Astrocyte (in vitro differentiated cells and primary cell): Measurements from ENCODE around the gene URI1.

Source experiments
- EZH2 ChIP-seq: IDR thresholded peaks from 2 replicates; pipeline ENCODE4 v1.6.1; 2012; ENCODE audit warnings: mild to moderate bottlenecking, low read length, inconsistent platforms; ENCODE audit not compliant: insufficient read depth
- TF ChIP-seq, protein P1 (sequence below): IDR thresholded peaks from 2 replicates; pipeline ENCODE4 v1.5.1; 2011; ENCODE audit warnings: low read depth, mild to moderate bottlenecking, inconsistent platforms, low read length, moderate library complexity; ENCODE audit not compliant: insufficient read depth

DNA sequence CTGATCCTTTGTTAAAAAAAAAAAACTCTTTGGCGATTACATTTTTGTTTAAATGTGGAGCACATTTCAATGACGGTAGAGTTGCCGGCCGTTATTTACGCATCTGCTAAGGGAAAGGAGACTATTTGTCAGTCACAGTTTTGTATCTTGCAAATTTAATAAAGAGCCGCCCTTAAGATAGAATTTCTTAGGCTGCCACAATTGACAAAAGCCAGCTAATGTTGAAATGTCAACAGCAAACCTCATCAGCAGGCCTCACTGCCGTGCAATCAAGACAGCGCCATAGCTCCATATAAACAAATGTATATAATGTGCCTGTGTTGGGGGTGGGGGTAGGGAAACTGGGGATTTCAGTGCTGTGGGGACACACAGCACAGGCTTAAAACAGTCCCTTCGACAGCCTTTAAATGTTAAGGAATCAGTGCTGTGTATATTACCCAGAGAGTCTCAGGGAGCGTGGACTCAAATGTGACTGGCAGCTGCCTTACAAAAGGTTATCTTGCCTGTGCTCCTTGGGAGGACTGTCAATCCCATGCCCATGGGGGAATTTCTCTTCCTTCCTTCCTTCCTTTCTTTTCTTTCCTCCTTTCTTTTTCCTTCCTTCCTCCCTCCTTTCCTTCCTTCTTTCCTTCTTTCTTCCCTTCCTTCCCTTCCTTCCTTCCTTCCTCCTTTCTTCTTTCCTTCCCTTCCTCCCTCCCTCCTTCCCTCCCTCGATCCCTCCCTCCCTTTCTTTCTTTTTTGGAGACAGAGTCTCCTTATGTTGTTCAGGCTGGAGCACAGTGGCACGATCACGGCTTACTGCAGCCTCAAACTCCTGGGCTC lies 108.0 kb downstream of the URI1 start:
- TF ChIP-seq, protein P1, sequence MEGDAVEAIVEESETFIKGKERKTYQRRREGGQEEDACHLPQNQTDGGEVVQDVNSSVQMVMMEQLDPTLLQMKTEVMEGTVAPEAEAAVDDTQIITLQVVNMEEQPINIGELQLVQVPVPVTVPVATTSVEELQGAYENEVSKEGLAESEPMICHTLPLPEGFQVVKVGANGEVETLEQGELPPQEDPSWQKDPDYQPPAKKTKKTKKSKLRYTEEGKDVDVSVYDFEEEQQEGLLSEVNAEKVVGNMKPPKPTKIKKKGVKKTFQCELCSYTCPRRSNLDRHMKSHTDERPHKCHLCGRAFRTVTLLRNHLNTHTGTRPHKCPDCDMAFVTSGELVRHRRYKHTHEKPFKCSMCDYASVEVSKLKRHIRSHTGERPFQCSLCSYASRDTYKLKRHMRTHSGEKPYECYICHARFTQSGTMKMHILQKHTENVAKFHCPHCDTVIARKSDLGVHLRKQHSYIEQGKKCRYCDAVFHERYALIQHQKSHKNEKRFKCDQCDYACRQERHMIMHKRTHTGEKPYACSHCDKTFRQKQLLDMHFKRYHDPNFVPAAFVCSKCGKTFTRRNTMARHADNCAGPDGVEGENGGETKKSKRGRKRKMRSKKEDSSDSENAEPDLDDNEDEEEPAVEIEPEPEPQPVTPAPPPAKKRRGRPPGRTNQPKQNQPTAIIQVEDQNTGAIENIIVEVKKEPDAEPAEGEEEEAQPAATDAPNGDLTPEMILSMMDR, result no peak
- TF ChIP-seq EZH2, result no peak
